Sigmoid colon (tissue), 7 donors: ENCODE data around the gene MASP1. TPM values are rescaled to one million over a fixed set of nuclear protein-coding genes. Genes with fewer than 3 reads are reported as not detected.
A peak's percentile ranks its signal among the peaks of the same experiment; 100 is the strongest.

ENCODE experiments used
- DNase-seq: peaks from one replicate; pipeline ENCODE4 v3.0.0-alpha.2; 2019
- H3K27ac ChIP-seq, 4 donors: fragments of 200-600 bp; sonication (generic); one replicate each; pipeline ENCODE4 v1.5.1; 2016 to 2019; ENCODE audit warnings: mild to moderate bottlenecking in 1 of 4
- H3K27me3 ChIP-seq, 3 donors: fragments of 200-600 bp; sonication (generic); one replicate each; pipeline ENCODE4 v1.5.1; 2019; ENCODE audit warnings: mild to moderate bottlenecking in 1 of 3
- H3K36me3 ChIP-seq, 4 donors: fragments of 200-600 bp; sonication (generic); one replicate each; pipeline ENCODE4 v1.5.1; 2016 to 2019
- H3K4me1 ChIP-seq, 4 donors: fragments of 200-600 bp; sonication (generic); one replicate each; pipeline ENCODE4 v1.5.1; 2017 to 2019
- H3K4me3 ChIP-seq, 4 donors: fragments of 200-600 bp; sonication (generic); one replicate each; pipeline ENCODE4 v1.5.1; 2017 to 2019; ENCODE audit warnings: mild to moderate bottlenecking in 2 of 4, moderate library complexity in 1 of 4
- H3K9me3 ChIP-seq, 4 donors: fragments of 200-600 bp in 3 of 4; sonication (generic) in 3 of 4; one replicate each; pipeline versions ENCODE4 v1.5.1 to v1.6.1; 2013 to 2019
- CTCF ChIP-seq, 4 experiments: fragments of 450-650 bp in 3 of 4; fragments of 200-600 bp in 1 of 4; IDR thresholded peaks; one replicate each; pipeline ENCODE4 v1.5.1; 2016 to 2019; ENCODE audit warnings: antibody characterized with exemption in 4 of 4, mild to moderate bottlenecking in 3 of 4, moderate library complexity in 2 of 4
- EP300 ChIP-seq, 4 donors: sonication (generic); formaldehyde crosslinking; IDR thresholded peaks; one replicate each; pipeline ENCODE4 v1.6.1; 2017; ENCODE audit warnings: antibody characterized with exemption in 4 of 4
- POLR2A ChIP-seq, 2 donors: fragments of 450-650 bp; IDR thresholded peaks; one replicate each; pipeline ENCODE4 v1.6.1; 2016; ENCODE audit warnings: antibody characterized with exemption in 2 of 2, mild to moderate bottlenecking in 2 of 2, moderate library complexity in 2 of 2
- POLR2AphosphoS5 ChIP-seq, 4 donors: sonication (generic); formaldehyde crosslinking; IDR thresholded peaks; one replicate each; pipeline ENCODE4 v1.6.1; 2017; ENCODE audit warnings: antibody characterized with exemption in 4 of 4
- WGBS, 2 donors: extraction: QIAGEN DNeasy Blood & Tissue Kit; methylation state at CpG; one replicate each; pipeline ENCODE4 v1.1.7; 2013; 5-methylcytosine and 5-hydroxymethylcytosine counted together
- intact Hi-C: fragments of 100-400 bp; cut with DNase I; formaldehyde crosslinking; loops from one replicate; pipeline ENCODE4 v1.15.1; 2023
- polyA plus RNA-seq, 3 donors: library from polyadenylated mRNA; stranded (reverse); fragments of 200-250 nt; gene quantifications; one replicate each; pipeline ENCODE4 v1.2.3, GENCODE V29; 2013
- total RNA-seq, 4 donors: library from RNA; depleted of rRNA; stranded (reverse); fragments of >200 nt; gene quantifications; one replicate each; pipeline ENCODE4 v1.1.0, GENCODE V29; 2016
- donor health status: healthy with polysubstance abuse.
- donor health status: Bipolar disorder and iron deficiency.
- donor health status: healthy.

The MASP1 gene
- total and polyA plus RNA-seq, 7 donors, result 0.69 to 236 (median 93.5) TPM

- WGBS, 2 donors, result 30 to 34% methylated on average over 2 of the region's 2 CpGs
- H3K4me1 ChIP-seq, result peaks cover 0 to 70% (median 59%) of the 10 kb centered on the region in 4 donors
- intact Hi-C loops, result no loop called here
- H3K27ac ChIP-seq, result peak overlapping the region; percentile 24 to 90 (median 88)
- H3K27me3 ChIP-seq, result no peaks in the 10 kb centered on the region
- H3K36me3 ChIP-seq, result no peaks in the 10 kb centered on the region
- TF ChIP-seq CTCF (IDR thresholded peaks at IDR 0.05), result no peak
- no peak for TF ChIP-seq POLR2A (IDR thresholded peaks at IDR 0.05)
- peak; percentile 32 to 71 (median 56) for TF ChIP-seq POLR2AphosphoS5 (IDR thresholded peaks at IDR 0.05)
- TF ChIP-seq EP300 (IDR thresholded peaks at IDR 0.05), result peak in 3 of 4 donors; percentile 47 to 86 (median 68)
- H3K9me3 ChIP-seq, result no peaks in the 10 kb centered on the region
- no peak overlapping the region for H3K4me3 ChIP-seq
- no peak for DNase-seq
Measured at GRCh38 chr3:187188931-187189330, 102.6 kb downstream of the MASP1 start.

- no peaks in the 10 kb centered on the region for H3K27me3 ChIP-seq
- H3K4me1 ChIP-seq, result peaks cover 0 to 59% (median 50%) of the 10 kb centered on the region in 4 donors
- peak; percentile 86 for DNase-seq
- WGBS, 2 donors, result 71 to 73% methylated on average over 5 of the region's 5 CpGs
- peak in 2 of 4 donors; percentile 10 to 15 for TF ChIP-seq EP300 (IDR thresholded peaks at IDR 0.05)
- TF ChIP-seq POLR2AphosphoS5 (IDR thresholded peaks at IDR 0.05), result peak in 3 of 4 donors; percentile 39 to 43 (median 39)
- TF ChIP-seq CTCF (IDR thresholded peaks at IDR 0.05), result no peak
- no peak for TF ChIP-seq POLR2A (IDR thresholded peaks at IDR 0.05)
- no peaks in the 10 kb centered on the region for H3K9me3 ChIP-seq
- H3K4me3 ChIP-seq, result no peak overlapping the region
- intact Hi-C loops, result no loop called here
- H3K27ac ChIP-seq, result peak overlapping the region; percentile 79 to 90 (median 88)
- no peaks in the 10 kb centered on the region for H3K36me3 ChIP-seq
Measured at GRCh38 chr3:187186801-187187421, 104.6 kb downstream of the MASP1 start.

- TF ChIP-seq POLR2AphosphoS5 (IDR thresholded peaks at IDR 0.05) (peak in 2 of 4 donors; percentile 33 to 48), POLR2A (IDR thresholded peaks at IDR 0.05) (no peak), EP300 (IDR thresholded peaks at IDR 0.05) (no peak)
- DNase-seq, result no peak
- H3K4me1 ChIP-seq, result peaks cover 0 to 65% (median 49%) of the 10 kb centered on the region in 4 donors
- intact Hi-C loops, result no loop called here
- no peaks in the 10 kb centered on the region for H3K9me3 ChIP-seq
- H3K4me3 ChIP-seq, result no peak overlapping the region
- H3K27ac ChIP-seq, result peak overlapping the region; percentile 79 to 90 (median 88)
- no peaks in the 10 kb centered on the region for H3K36me3 ChIP-seq
- WGBS, 2 donors, result 66 to 71% methylated on average over 2 of the region's 2 CpGs
- H3K27me3 ChIP-seq, result no peaks in the 10 kb centered on the region
Measured at GRCh38 chr3:187186375-187186774, 105.2 kb downstream of the MASP1 start.

- DNase-seq, result no peak
- Histone ChIP-seq H3K4me3 (no peak overlapping the region), H3K36me3 (no peaks in the 10 kb centered on the region), H3K27me3 (no peaks in the 10 kb centered on the region), H3K9me3 (no peaks in the 10 kb centered on the region), H3K27ac (peak overlapping the region; percentile 79 to 90 (median 88)), H3K4me1 (peaks cover 0 to 68% (median 47%) of the 10 kb centered on the region in 4 donors)
- TF ChIP-seq POLR2A (IDR thresholded peaks at IDR 0.05), result no peak
- TF ChIP-seq POLR2AphosphoS5 (IDR thresholded peaks at IDR 0.05), result no peak
- no peak for TF ChIP-seq EP300 (IDR thresholded peaks at IDR 0.05)
- no peak for TF ChIP-seq CTCF (IDR thresholded peaks at IDR 0.05)
- intact Hi-C loops, result no loop called here
- WGBS, 2 donors, result 91 to 92% methylated on average over 4 of the region's 4 CpGs
Measured at GRCh38 chr3:187185759-187186158, 105.8 kb downstream of the MASP1 start.

Other genes starting within 250 kb of the MASP1 start
- 10 to 100 TPM; 15.7 to 27.7 (median 25.1) TPM for gene RPL39L, start 152.2 kb downstream of the MASP1 start, total RNA-seq
- gene RPL39L, start 152.2 kb downstream of the MASP1 start, polyA plus RNA-seq, result 10 to 100 TPM in 1 of 3 donors, 1 to 10 TPM in 2; 8.4 to 20.6 (median 8.8) TPM
- gene RTP1, start 94.3 kb downstream of the MASP1 start, total RNA-seq, result not detected
- gene RTP1, start 94.3 kb downstream of the MASP1 start, polyA plus RNA-seq, result under 1 TPM in 1 of 3 donors, not detected in 2; 0.04 TPM
- 10 to 100 TPM in 1 of 4 donors, 1 to 10 TPM in 3; 5.7 to 10.2 (median 7.0) TPM for gene RTP4, start 76.6 kb upstream of the MASP1 start, total RNA-seq
- 10 to 100 TPM in 1 of 3 donors, 1 to 10 TPM in 2; 7.8 to 11.2 (median 7.9) TPM for gene RTP4, start 76.6 kb upstream of the MASP1 start, polyA plus RNA-seq